Vagina (tissue), 2 donors: Measurements from ENCODE around the gene TSNAX. TPM values are rescaled to one million over a fixed set of nuclear protein-coding genes. Genes with fewer than 3 reads are reported as not detected.

Source experiments
- DNase-seq, 2 donors: peaks; one replicate each; pipeline ENCODE4 v3.0.0-alpha.2; 2017; ENCODE audit errors: extremely low spot score in 2 of 2
- H3K27ac ChIP-seq: fragments of 200-600 bp; sonication (generic); one replicate; pipeline ENCODE4 v1.5.1; 2019
- H3K27me3 ChIP-seq: fragments of 200-600 bp; sonication (generic); one replicate; pipeline ENCODE4 v1.5.1; 2019
- H3K36me3 ChIP-seq, 2 donors: fragments of 200-600 bp; sonication (generic); one replicate each; pipeline ENCODE4 v1.5.1; 2017 to 2019
- H3K4me1 ChIP-seq: fragments of 200-600 bp; sonication (generic); one replicate; pipeline ENCODE4 v1.5.1; 2019
- H3K4me3 ChIP-seq, 2 donors: fragments of 200-600 bp; sonication (generic); 1 replicate in 1 of 2; 2 replicates in 1 of 2; pipeline ENCODE4 v1.5.1; 2016 to 2019
- H3K9me3 ChIP-seq: fragments of 200-600 bp; sonication (generic); one replicate; pipeline ENCODE4 v1.5.1; 2019
- POLR2A ChIP-seq, 2 donors: fragments of 450-650 bp; IDR thresholded peaks; one replicate each; pipeline ENCODE4 v1.6.1; 2017; ENCODE audit warnings: antibody characterized with exemption in 2 of 2, mild to moderate bottlenecking in 2 of 2, moderate library complexity in 2 of 2
- POLR2AphosphoS5 ChIP-seq, 2 donors: sonication (generic); formaldehyde crosslinking; IDR thresholded peaks; one replicate each; pipeline ENCODE4 v1.9.0; 2017; ENCODE audit warnings: antibody characterized with exemption in 2 of 2, mild to moderate bottlenecking in 2 of 2, low read depth in 1 of 2; ENCODE audit not compliant: insufficient read depth in 1 of 2
- intact Hi-C: fragments of 100-400 bp; cut with DNase I; formaldehyde crosslinking; loops from one replicate; pipeline ENCODE4 v1.15.1; 2023
- total RNA-seq: library from RNA; depleted of rRNA; stranded (reverse); fragments of >200 nt; gene quantifications from one replicate; pipeline ENCODE4 v1.2.3, GENCODE V29; 2016
- TF ChIP-seq, protein P1 (sequence below), 3 experiments: fragments of 450-650 bp in 2 of 3; fragments of 200-600 bp in 1 of 3; sonication (generic) in 1 of 3; IDR thresholded peaks; one replicate each; pipeline ENCODE4 v1.5.1; 2017 to 2019; ENCODE audit warnings: antibody characterized with exemption in 3 of 3, mild to moderate bottlenecking in 2 of 3, moderate library complexity in 2 of 3

TSNAX gene
- total RNA-seq, 1 donor from 2014 or later, result 20.4 TPM

- H3K27me3 ChIP-seq, result no peaks in the 10 kb centered on the region
- H3K4me1 ChIP-seq, result peaks cover 6% of the 10 kb centered on the region
- H3K9me3 ChIP-seq, result no peaks in the 10 kb centered on the region
- intact Hi-C loops, result no loop called here
- no peak overlapping the region for H3K27ac ChIP-seq
- H3K36me3 ChIP-seq, result no peaks in the 10 kb centered on the region
- no peak for DNase-seq
- H3K4me3 ChIP-seq, result no peak overlapping the region
- TF ChIP-seq, protein P1, sequence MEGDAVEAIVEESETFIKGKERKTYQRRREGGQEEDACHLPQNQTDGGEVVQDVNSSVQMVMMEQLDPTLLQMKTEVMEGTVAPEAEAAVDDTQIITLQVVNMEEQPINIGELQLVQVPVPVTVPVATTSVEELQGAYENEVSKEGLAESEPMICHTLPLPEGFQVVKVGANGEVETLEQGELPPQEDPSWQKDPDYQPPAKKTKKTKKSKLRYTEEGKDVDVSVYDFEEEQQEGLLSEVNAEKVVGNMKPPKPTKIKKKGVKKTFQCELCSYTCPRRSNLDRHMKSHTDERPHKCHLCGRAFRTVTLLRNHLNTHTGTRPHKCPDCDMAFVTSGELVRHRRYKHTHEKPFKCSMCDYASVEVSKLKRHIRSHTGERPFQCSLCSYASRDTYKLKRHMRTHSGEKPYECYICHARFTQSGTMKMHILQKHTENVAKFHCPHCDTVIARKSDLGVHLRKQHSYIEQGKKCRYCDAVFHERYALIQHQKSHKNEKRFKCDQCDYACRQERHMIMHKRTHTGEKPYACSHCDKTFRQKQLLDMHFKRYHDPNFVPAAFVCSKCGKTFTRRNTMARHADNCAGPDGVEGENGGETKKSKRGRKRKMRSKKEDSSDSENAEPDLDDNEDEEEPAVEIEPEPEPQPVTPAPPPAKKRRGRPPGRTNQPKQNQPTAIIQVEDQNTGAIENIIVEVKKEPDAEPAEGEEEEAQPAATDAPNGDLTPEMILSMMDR (IDR thresholded peaks at IDR 0.05), result no peak
- TF ChIP-seq POLR2AphosphoS5 (IDR thresholded peaks at IDR 0.05; ENCODE audit: insufficient read depth in 1 of 2, low read depth in 1 of 2) (no peak), POLR2A (IDR thresholded peaks at IDR 0.05) (no peak)
Observed at GRCh38 chr1:231576804-231577718, 48.6 kb downstream of the TSNAX start.

GRCh38 chr1:231580874-231581273 is 52.4 kb downstream of the TSNAX start:
- Histone ChIP-seq H3K4me1 (no peaks in the 10 kb centered on the region), H3K27ac (no peak overlapping the region), H3K36me3 (no peaks in the 10 kb centered on the region), H3K27me3 (no peaks in the 10 kb centered on the region), H3K9me3 (no peaks in the 10 kb centered on the region), H3K4me3 (no peak overlapping the region)
- no peak for DNase-seq
- TF ChIP-seq, protein P1 (IDR thresholded peaks at IDR 0.05), result no peak
- no peak for TF ChIP-seq POLR2AphosphoS5 (IDR thresholded peaks at IDR 0.05; ENCODE audit: insufficient read depth in 1 of 2, low read depth in 1 of 2)
- no peak for TF ChIP-seq POLR2A (IDR thresholded peaks at IDR 0.05)
- intact Hi-C loops, result no loop called here

- H3K27ac ChIP-seq, result no peak overlapping the region
- intact Hi-C loops, result no loop called here
- H3K36me3 ChIP-seq, result no peaks in the 10 kb centered on the region
- no peaks in the 10 kb centered on the region for H3K9me3 ChIP-seq
- H3K27me3 ChIP-seq, result no peaks in the 10 kb centered on the region
- H3K4me3 ChIP-seq, result no peak overlapping the region
- no peaks in the 10 kb centered on the region for H3K4me1 ChIP-seq
- TF ChIP-seq, protein P1 (IDR thresholded peaks at IDR 0.05), result no peak
- no peak for TF ChIP-seq POLR2AphosphoS5 (IDR thresholded peaks at IDR 0.05; ENCODE audit: insufficient read depth in 1 of 2, low read depth in 1 of 2)
- no peak for TF ChIP-seq POLR2A (IDR thresholded peaks at IDR 0.05)
- DNase-seq, result no peak
Observed at GRCh38 chr1:231581859-231582258, 53.4 kb downstream of the TSNAX start.

DNA sequence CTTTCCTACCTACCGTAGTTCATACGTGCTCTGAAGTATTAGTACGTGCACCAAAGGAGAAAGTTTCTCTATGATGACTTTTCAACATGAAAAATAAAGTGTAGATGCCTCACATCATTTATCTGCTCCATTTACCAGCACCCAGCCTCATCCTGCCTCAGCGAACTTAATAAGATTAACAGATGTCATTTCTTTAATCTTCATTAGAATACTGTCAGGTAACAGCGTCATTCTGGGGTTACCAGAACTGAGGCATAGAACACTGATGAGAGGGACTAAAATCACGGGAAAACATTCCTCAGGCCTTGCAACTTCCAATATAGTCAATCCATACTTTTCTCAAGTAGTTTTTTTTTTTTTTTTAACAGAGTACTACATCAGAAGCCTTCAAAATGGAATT is 54.9 kb downstream of the TSNAX start:
- Histone ChIP-seq H3K27ac (no peak overlapping the region), H3K27me3 (no peaks in the 10 kb centered on the region), H3K4me1 (no peaks in the 10 kb centered on the region), H3K36me3 (no peaks in the 10 kb centered on the region), H3K4me3 (no peak overlapping the region), H3K9me3 (no peaks in the 10 kb centered on the region)
- no peak for TF ChIP-seq POLR2A (IDR thresholded peaks at IDR 0.05)
- TF ChIP-seq, protein P1 (IDR thresholded peaks at IDR 0.05), result no peak
- no peak for TF ChIP-seq POLR2AphosphoS5 (IDR thresholded peaks at IDR 0.05; ENCODE audit: insufficient read depth in 1 of 2, low read depth in 1 of 2)
- intact Hi-C loops, result no loop called here
- DNase-seq, result no peak

DNA sequence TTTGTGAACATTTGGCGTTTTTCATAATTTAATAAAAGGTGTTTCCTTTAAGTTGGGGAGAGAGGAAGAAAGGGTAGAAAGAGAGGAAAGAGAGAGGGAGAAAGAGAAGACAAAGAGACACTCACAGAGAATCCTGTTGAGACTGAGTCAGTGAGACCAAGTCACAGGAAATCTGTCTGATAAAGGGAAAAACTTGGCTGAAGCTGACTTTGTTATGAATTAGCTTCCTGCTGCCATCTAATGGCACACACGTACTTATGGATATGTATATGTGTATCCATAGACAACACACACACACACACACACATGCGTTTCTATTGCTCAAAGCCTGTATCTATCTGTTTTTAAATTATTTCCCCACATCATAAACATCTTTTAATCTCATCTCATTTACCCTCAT is 55.6 kb downstream of the TSNAX start:
- no peak overlapping the region for H3K27ac ChIP-seq
- H3K27me3 ChIP-seq, result no peaks in the 10 kb centered on the region
- TF ChIP-seq, protein P1 (IDR thresholded peaks at IDR 0.05), result no peak
- no peak for TF ChIP-seq POLR2A (IDR thresholded peaks at IDR 0.05)
- H3K4me3 ChIP-seq, result no peak overlapping the region
- H3K9me3 ChIP-seq, result no peaks in the 10 kb centered on the region
- no peak for DNase-seq
- no peaks in the 10 kb centered on the region for H3K4me1 ChIP-seq
- H3K36me3 ChIP-seq, result no peaks in the 10 kb centered on the region
- intact Hi-C loops, result no loop called here
